Measurements from ENCODE around the gene CCNK. TPM values are rescaled to one million over a fixed set of nuclear protein-coding genes. Genes with fewer than 3 reads are reported as not detected.

CCNK gene
- total and polyA plus RNA-seq, 2 of the 13 experiments (the other 11 are each of a cell fraction or from before 2014, with no cell fraction given) = 4.9 to 9.7 TPM

- TF ChIP-seq CEBPB (IDR thresholded peaks at IDR 0.05; ENCODE audit: borderline replicate concordance, low read depth, low read length) (no peak), SCMH1 (CRISPR knock-in tag; IDR thresholded peaks at IDR 0.05; ENCODE audit: borderline replicate concordance) (no peak), ZNF205 (CRISPR knock-in tag; IDR thresholded peaks at IDR 0.05) (no peak), ZBTB38 (CRISPR knock-in tag; IDR thresholded peaks at IDR 0.05) (no peak), ATF6 (CRISPR knock-in tag; conservative IDR thresholded peaks at IDR 0.05) (no peak), ZNF577 (CRISPR knock-in tag; IDR thresholded peaks at IDR 0.05; ENCODE audit: borderline replicate concordance, low read depth) (no peak), ZNF121 (CRISPR knock-in tag; IDR thresholded peaks at IDR 0.05) (no peak), HDAC2 (CRISPR knock-in tag; IDR thresholded peaks at IDR 0.05) (no peak), ELF1 (CRISPR knock-in tag; IDR thresholded peaks at IDR 0.05) (no peak), TBX2 (CRISPR knock-in tag; IDR thresholded peaks at IDR 0.05; ENCODE audit: borderline replicate concordance) (no peak), PHB2 (IDR thresholded peaks at IDR 0.05; ENCODE audit: partially characterized antibody) (no peak), HOXA3 (CRISPR knock-in tag; IDR thresholded peaks at IDR 0.05) (no peak), TOE1 (CRISPR knock-in tag; IDR thresholded peaks at IDR 0.05) (no peak), ZBTB33 (CRISPR knock-in tag; IDR thresholded peaks at IDR 0.05) (peak; percentile 62; the same call in 1 of the 2 replicates), CAMTA2 (CRISPR knock-in tag; IDR thresholded peaks at IDR 0.05; ENCODE audit: borderline replicate concordance) (no peak), GPBP1L1 (CRISPR knock-in tag; IDR thresholded peaks at IDR 0.05) (no peak), ZNF737 (CRISPR knock-in tag; IDR thresholded peaks at IDR 0.05; ENCODE audit: borderline replicate concordance) (no peak), ZFP36 (IDR thresholded peaks at IDR 0.05; ENCODE audit: borderline replicate concordance, low read depth, low read length, partially characterized antibody) (no peak), CTCF (CRISPR knock-in tag; IDR thresholded peaks at IDR 0.05) (no peak; the same call in 1 of the 2 replicates), HMG20B (CRISPR knock-in tag; conservative IDR thresholded peaks at IDR 0.05) (no peak), ZNF7 (CRISPR knock-in tag; IDR thresholded peaks at IDR 0.05) (no peak), ZFYVE20 (CRISPR knock-in tag; IDR thresholded peaks at IDR 0.05; ENCODE audit: borderline replicate concordance, low read depth) (no peak)
These were observed 70.1 kb downstream of the CCNK start (continued) for GRCh38 chr14:99551034-99551922.

Measured in HepG2 (cell line).